EL (cell line): ENCODE measurements around the gene MRTFB.

Experiments used
- DNase-seq: peaks from one replicate; pipeline ENCODE4 v3.0.0-alpha.2; 2016

MRTFB gene

GRCh38 chr16:14315683-14316320 lies 244.7 kb downstream of the MRTFB start:
- no peak for DNase-seq
